SK-N-SH (cell line): ENCODE results near the gene ZNF521. TPM values are rescaled to one million over a fixed set of nuclear protein-coding genes. Genes with fewer than 3 reads are reported as not detected.

ENCODE experiments used
- CTCF ChIA-PET: fragments of 300-600, 350-600 bp; formaldehyde crosslinking; extraction: SDS; loops from one replicate; lab custom pipeline; 2021; lab: Yijun Ruan, JAX
- POLR2A ChIA-PET: fragments of 350-600 bp; sonication (Branson Sonifier 250); formaldehyde crosslinking; extraction: SDS; loops from one replicate; lab custom pipeline; 2020; ENCODE audit warnings: antibody characterized with exemption, inconsistent platforms; lab: Yijun Ruan, JAX
- DNase-seq: peaks from one replicate; pipeline ENCODE4 v3.0.0; 2012
- H2AFZ ChIP-seq: fragments of 200-600 bp; sonication (generic); 2 replicates; pipeline ENCODE4 v1.8.1; 2016; ENCODE audit warnings: antibody characterized with exemption, mild to moderate bottlenecking, low read depth
- H3F3A ChIP-seq: fragments of 200-600 bp; sonication (generic); replicated peaks from 2 replicates; pipeline ENCODE3; 2016; ENCODE audit warnings: antibody characterized with exemption, mild to moderate bottlenecking; ENCODE audit not compliant: insufficient read depth
- H3K27ac ChIP-seq, 2 experiments: fragments of 200-500 bp in 1 of 2; fragments of 200-600 bp in 1 of 2; sonication (Bioruptor generic) in 1 of 2; sonication (generic), shearing (Covaris generic) in 1 of 2; 2 replicates each; pipeline versions ENCODE4 v1.5.1 to v1.6.1; 2014 to 2016; ENCODE audit warnings: low read depth in 2 of 2, inconsistent platforms in 1 of 2, low read length in 1 of 2, mild to moderate bottlenecking in 1 of 2, mixed read lengths in 1 of 2
- H3K27me3 ChIP-seq: fragments of 200-600 bp; sonication (generic), shearing (Covaris generic); 2 replicates; pipeline ENCODE4 v1.6.1; 2016; ENCODE audit warnings: mixed run types; ENCODE audit not compliant: insufficient read depth
- H3K36me3 ChIP-seq, 2 experiments: fragments of 200-500 bp in 1 of 2; fragments of 200-600 bp in 1 of 2; sonication (Bioruptor generic) in 1 of 2; sonication (generic) in 1 of 2; replicated peaks in 1 of 2; 2 replicates each; pipeline versions ENCODE3 to v1.5.1; 2014 to 2016; ENCODE audit warnings: low read length in 1 of 2, mild to moderate bottlenecking in 1 of 2; ENCODE audit not compliant: insufficient read depth in 2 of 2, control insufficient read depth in 1 of 2
- H3K4me1 ChIP-seq, 2 experiments: fragments of 200-500 bp in 1 of 2; fragments of 200-600 bp in 1 of 2; sonication (Bioruptor generic) in 1 of 2; sonication (generic), shearing (Covaris generic) in 1 of 2; 2 replicates each; pipeline versions ENCODE4 v1.5.1 to v1.6.1; 2014 to 2016; ENCODE audit warnings: low read depth in 1 of 2, low read length in 1 of 2, mixed run types in 1 of 2; ENCODE audit not compliant: insufficient read depth in 2 of 2, control insufficient read depth in 1 of 2
- H3K4me2 ChIP-seq: fragments of 200-600 bp; sonication (generic), shearing (Covaris generic); 2 replicates; pipeline ENCODE4 v1.6.1; 2017; ENCODE audit warnings: mixed run types
- H3K4me3 ChIP-seq, 2 experiments: fragments of 200-500 bp in 1 of 2; fragments of 200-600 bp in 1 of 2; sonication (Bioruptor generic) in 1 of 2; sonication (generic), shearing (Covaris generic) in 1 of 2; 2 replicates each; pipeline versions ENCODE4 v1.5.1 to v1.8.1; 2014 to 2016; ENCODE audit warnings: low read depth in 2 of 2, inconsistent platforms in 1 of 2, low read length in 1 of 2, mild to moderate bottlenecking in 1 of 2, mixed read lengths in 1 of 2, moderate library complexity in 1 of 2
- H3K79me2 ChIP-seq: fragments of 200-600 bp; sonication (generic); 2 replicates; pipeline ENCODE4 v1.8.1; 2017; ENCODE audit warnings: mild to moderate bottlenecking; ENCODE audit not compliant: insufficient read depth
- H3K9ac ChIP-seq: fragments of 200-600 bp; sonication (generic); 2 replicates; pipeline ENCODE4 v1.6.1; 2017; ENCODE audit warnings: mixed run types
- H3K9me2 ChIP-seq: fragments of 200-600 bp; sonication (generic); 2 replicates; pipeline ENCODE4 v1.6.1; 2017; ENCODE audit warnings: mixed run types
- H3K9me3 ChIP-seq: fragments of 200-600 bp; sonication (generic); 2 replicates; pipeline ENCODE4 v1.6.1; 2017; ENCODE audit warnings: mixed run types, mild to moderate bottlenecking, moderate library complexity
- H4K20me1 ChIP-seq: fragments of 200-600 bp; sonication (generic); 2 replicates; pipeline ENCODE4 v1.6.1; 2017; ENCODE audit warnings: mild to moderate bottlenecking, mixed run types; ENCODE audit not compliant: insufficient read depth
- CHD2 ChIP-seq: fragments of 150-350 bp; IDR thresholded peaks from 2 replicates; pipeline ENCODE4 v1.6.1; 2018; ENCODE audit warnings: low read length; ENCODE audit not compliant: partially characterized antibody
- FOXJ3 ChIP-seq: sonication (generic); formaldehyde crosslinking; IDR thresholded peaks from 2 replicates; pipeline ENCODE4 v1.5.1; 2020; ENCODE audit warnings: mild to moderate bottlenecking, missing genetic modification reagents
- FOXM1 ChIP-seq: IDR thresholded peaks from 2 replicates; pipeline ENCODE4 v1.4.0; 2012; ENCODE audit warnings: low read depth, mild to moderate bottlenecking
- GATA2 ChIP-seq: sonication (generic); formaldehyde crosslinking; IDR thresholded peaks from 2 replicates; pipeline ENCODE4 v1.5.0; 2020; ENCODE audit warnings: mild to moderate bottlenecking, missing genetic modification reagents
- IRF3 ChIP-seq: fragments of 150-350 bp; IDR thresholded peaks from 2 replicates; pipeline ENCODE4 v1.6.1; 2016; ENCODE audit warnings: mild to moderate bottlenecking, low read depth, low read length
- MAX ChIP-seq: IDR thresholded peaks from 2 replicates; pipeline ENCODE4 v1.4.0; 2012; ENCODE audit warnings: low read depth
- MEF2A ChIP-seq: IDR thresholded peaks from 2 replicates; pipeline ENCODE4 v1.4.0; 2012; ENCODE audit warnings: low read depth, borderline replicate concordance
- RAD21 ChIP-seq: IDR thresholded peaks from 2 replicates; pipeline ENCODE4 v1.6.1; 2012; ENCODE audit warnings: mild to moderate bottlenecking, low read length
- RCOR1 ChIP-seq: fragments of 150-350 bp; IDR thresholded peaks from 2 replicates; pipeline ENCODE4 v1.6.1; 2017; ENCODE audit warnings: antibody characterized with exemption, low read length
- REST ChIP-seq: IDR thresholded peaks from 2 replicates; pipeline ENCODE4 v1.6.1; 2012; ENCODE audit warnings: mild to moderate bottlenecking, low read depth, low read length, moderate library complexity
- SIN3A ChIP-seq: IDR thresholded peaks from 2 replicates; pipeline ENCODE4 v1.6.1; 2012; ENCODE audit warnings: low read depth, mild to moderate bottlenecking, low read length, moderate library complexity, borderline replicate concordance
- SMC3 ChIP-seq: IDR thresholded peaks from 2 replicates; pipeline ENCODE4 v1.6.1; 2012; ENCODE audit warnings: low read depth, low read length, improper control_type of control experiment
- TAF1 ChIP-seq: IDR thresholded peaks from 2 replicates; pipeline ENCODE4 v1.6.1; 2012; ENCODE audit warnings: low read depth, mild to moderate bottlenecking, low read length, moderate library complexity, borderline replicate concordance
- TEAD4 ChIP-seq: IDR thresholded peaks from 2 replicates; pipeline ENCODE4 v1.4.0; 2012; ENCODE audit warnings: mild to moderate bottlenecking, borderline replicate concordance; ENCODE audit not compliant: insufficient read depth
- USF2 ChIP-seq: fragments of 150-350 bp; IDR thresholded peaks from 2 replicates; pipeline ENCODE4 v1.6.1; 2017; ENCODE audit warnings: antibody characterized with exemption, low read length, low read depth, borderline replicate concordance
- WGBS: methylation state at CpG from one replicate; pipeline ENCODE4 v1.1.6; 2017; ENCODE audit warnings: low lambda C conversion rate; 5-methylcytosine and 5-hydroxymethylcytosine counted together
- polyA plus RNA-seq, 3 experiments: library from polyadenylated mRNA; depleted of rRNA; stranded (reverse); fragments of >200 nt; gene quantifications; 2 replicates each; pipeline ENCODE4 v1.2.3, GENCODE V29; 2012

ZNF521 gene
- polyA plus RNA-seq, 1 of the 3 experiments (the other 2 are of a cell fraction), result 14.1 TPM

GRCh38 chr18:25099895-25100294, 252.1 kb downstream of the ZNF521 start:
- no peaks in the 10 kb centered on the region for H3F3A ChIP-seq
- H3K4me3 ChIP-seq, result no peak overlapping the region
- no peak for DNase-seq
- no peak overlapping the region for H3K27ac ChIP-seq
- H3K9me3 ChIP-seq, result no peaks in the 10 kb centered on the region
- WGBS, result 96% methylated on average over 3 of the region's 3 CpGs
- no peak overlapping the region for H3K4me2 ChIP-seq
- no peaks in the 10 kb centered on the region for H3K27me3 ChIP-seq
- CTCF ChIA-PET, result no interaction called here
- H3K9ac ChIP-seq, result no peak overlapping the region
- H3K9me2 ChIP-seq, result no peaks in the 10 kb centered on the region
- no peaks in the 10 kb centered on the region; a peak in 1 of 4 replicates for H3K4me1 ChIP-seq
- H4K20me1 ChIP-seq, result no peaks in the 10 kb centered on the region
- POLR2A ChIA-PET, result no interaction called here
- TF ChIP-seq IRF3 (no peak), SMC3 (peak; percentile 5; the same call in 1 of the 2 replicates), REST (no peak), TAF1 (no peak), RAD21 (peak; percentile 52), TEAD4 (no peak), USF2 (no peak), SIN3A (no peak), CHD2 (no peak)
- H2AFZ ChIP-seq, result no peak overlapping the region
- no peaks in the 10 kb centered on the region for H3K36me3 ChIP-seq
- no peaks in the 10 kb centered on the region for H3K79me2 ChIP-seq

- WGBS, result 86% methylated on average over 3 of the region's 3 CpGs
- Histone ChIP-seq H3K4me1 (no peaks in the 10 kb centered on the region; a peak in 1 of 4 replicates), H3K27ac (no peak overlapping the region), H4K20me1 (no peaks in the 10 kb centered on the region), H3K4me3 (no peak overlapping the region), H3K79me2 (no peaks in the 10 kb centered on the region), H3K36me3 (no peaks in the 10 kb centered on the region), H3K9ac (no peak overlapping the region), H3K9me3 (no peaks in the 10 kb centered on the region), H3K27me3 (no peaks in the 10 kb centered on the region), H2AFZ (no peak overlapping the region), H3K4me2 (no peak overlapping the region), H3F3A (no peaks in the 10 kb centered on the region), H3K9me2 (no peaks in the 10 kb centered on the region)
- no peak for DNase-seq
- no peak for TF ChIP-seq RCOR1
- no peak for TF ChIP-seq FOXJ3
- no peak for TF ChIP-seq MEF2A
- TF ChIP-seq GATA2, result no peak
- TF ChIP-seq MAX, result no peak
- no peak for TF ChIP-seq REST
- TF ChIP-seq FOXM1, result no peak
- POLR2A ChIA-PET, result no interaction called here
- CTCF ChIA-PET, result interaction anchor here (1.1 kb wide), 1 partner anchor 921 kb away, joined by 3 read pairs; no protein-coding TSS in a partner anchor
Measured at GRCh38 chr18:25097569-25098056, 254.4 kb downstream of the ZNF521 start.
